Stimulated activated CD4-positive, alpha-beta T cell treated with anti-CD3 and anti-CD28 coated beads, TNF-alpha, amount 100 ng/mL, for 24 hours (primary cell): ENCODE measurements around the gene ATXN2.
"Not testable (repeated sequence)": the region's sequence is repeated elsewhere in the genome, so short reads cannot be mapped to it uniquely, and the experiment has no call there.

ENCODE experiments used
- DNase-seq, 3 experiments: peaks; one replicate each; pipeline ENCODE4 v3.0.0-alpha.2; 2020; ENCODE audit warnings: low read depth in 3 of 3

ATXN2 gene

DNA sequence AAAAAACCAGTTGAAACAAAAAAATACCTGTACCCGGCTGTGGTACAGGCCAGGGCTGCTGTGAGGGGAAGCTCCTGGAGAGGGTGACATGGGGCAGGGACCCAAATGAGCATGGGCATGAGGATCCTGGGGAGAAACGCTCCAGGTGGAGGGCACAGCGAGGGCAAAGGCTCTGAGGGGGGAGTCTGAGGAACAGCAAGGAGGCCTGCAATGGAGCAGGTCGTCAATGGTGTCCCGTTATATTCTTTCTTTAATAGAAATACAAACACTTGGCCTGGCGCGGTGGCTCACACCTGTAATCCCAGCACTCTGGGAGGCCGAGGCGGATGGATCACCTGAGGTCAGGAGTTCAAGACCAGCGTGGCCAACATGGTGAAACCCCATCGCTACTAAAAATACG is 1.9 kb upstream of the ATXN2 start:
- not testable (repeated sequence) for DNase-seq

DNA sequence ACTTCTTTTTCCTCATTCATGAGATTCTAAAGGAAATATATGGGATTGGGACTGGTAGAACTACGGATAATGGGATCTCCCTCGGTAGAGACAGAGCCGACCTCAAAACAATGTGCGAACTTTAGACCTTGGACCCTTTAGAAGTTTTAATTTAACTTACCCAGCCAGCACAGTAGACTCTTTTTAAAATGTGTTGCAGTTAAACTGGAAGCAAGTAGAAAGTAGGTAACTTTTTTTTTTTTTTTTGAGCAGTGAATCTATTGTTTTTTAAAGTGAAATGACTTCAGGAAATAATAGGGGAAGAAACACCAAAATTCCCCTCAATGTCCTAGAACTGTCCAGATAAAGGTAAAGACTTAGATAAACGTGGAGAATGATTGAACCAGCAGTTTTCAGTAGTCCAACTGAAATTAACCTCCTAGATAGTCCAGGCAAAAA is 1.1 kb upstream of the ATXN2 start:
- no peak for DNase-seq

DNA sequence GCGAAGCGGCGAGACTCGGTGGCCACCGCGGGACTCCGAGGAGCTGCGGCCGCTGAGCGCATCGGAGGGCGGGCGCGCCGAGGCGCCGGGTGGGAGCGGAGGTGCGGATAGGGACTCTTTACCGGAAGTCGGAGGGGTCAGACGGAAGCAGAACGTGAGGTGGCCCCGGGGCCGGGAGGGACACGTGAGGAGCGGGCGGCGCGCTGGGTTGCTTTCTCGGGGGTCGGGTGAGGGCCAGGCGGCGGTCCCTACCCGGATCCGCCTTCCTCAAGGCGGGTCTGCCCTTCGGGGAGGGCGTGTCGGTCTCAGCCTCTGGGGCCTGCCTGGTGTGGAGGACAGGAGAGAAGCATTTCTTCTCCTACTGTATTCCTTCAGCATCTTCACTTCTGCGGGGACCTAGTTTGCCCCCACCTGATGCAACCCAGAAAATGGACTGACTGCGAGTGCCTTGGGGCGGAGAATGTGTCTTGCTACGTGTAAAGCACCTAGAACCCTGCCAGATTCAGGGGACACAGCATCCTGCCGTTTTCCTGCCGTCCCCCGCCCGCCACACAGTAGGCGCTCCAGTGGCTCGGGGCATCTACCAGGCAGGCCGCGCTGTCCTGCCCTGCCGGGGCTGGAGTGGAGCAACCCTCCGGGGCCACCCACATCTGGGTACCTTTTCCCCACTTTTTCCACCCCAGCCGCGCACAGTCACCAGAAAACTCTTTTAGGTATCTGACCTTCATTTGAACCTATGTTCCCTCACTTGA is 514 bp upstream of the ATXN2 start:
- peak; percentile 79 to 86 (median 80) for DNase-seq

DNA sequence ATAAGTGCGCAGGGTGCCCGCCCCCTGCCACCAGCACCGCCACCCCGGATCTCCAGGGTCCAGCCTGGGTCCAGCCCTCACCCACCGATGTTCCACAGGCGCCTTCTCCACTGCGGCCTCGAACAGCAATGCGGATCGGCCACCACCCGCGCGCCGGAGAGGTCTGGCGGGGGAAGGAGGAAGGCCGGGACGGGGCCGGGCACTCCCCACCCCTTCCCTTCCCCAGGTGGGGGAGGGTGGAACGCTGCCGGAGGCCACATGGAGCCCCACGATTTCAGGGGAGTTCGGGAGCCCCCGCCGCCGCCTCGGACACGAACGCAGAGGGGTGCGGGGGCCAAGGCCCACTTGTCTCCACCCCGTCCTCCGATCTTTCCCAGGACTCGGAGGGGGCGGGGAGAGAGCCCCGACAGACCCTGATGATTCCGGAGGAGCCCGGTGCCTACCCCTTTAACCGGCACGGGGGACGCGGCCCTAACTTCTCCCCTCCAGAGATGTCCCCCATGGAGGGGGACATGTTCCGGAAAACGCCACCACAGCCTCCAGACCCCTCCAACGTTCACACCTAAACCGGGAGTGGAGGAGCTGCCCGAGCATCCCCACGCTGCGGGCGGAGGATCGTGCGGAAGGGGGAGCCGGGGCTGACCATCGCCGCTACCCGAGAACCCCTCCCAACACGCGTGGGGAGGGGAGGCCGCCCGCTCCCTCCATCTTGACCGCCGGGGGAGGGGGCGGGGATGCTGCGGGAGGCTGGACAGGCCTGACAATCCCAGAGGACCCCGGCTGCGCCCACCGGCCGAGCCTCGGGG is 1.1 kb downstream of the ATXN2 start:
- peak in 1 of 3 experiments; percentile 27 for DNase-seq

DNA sequence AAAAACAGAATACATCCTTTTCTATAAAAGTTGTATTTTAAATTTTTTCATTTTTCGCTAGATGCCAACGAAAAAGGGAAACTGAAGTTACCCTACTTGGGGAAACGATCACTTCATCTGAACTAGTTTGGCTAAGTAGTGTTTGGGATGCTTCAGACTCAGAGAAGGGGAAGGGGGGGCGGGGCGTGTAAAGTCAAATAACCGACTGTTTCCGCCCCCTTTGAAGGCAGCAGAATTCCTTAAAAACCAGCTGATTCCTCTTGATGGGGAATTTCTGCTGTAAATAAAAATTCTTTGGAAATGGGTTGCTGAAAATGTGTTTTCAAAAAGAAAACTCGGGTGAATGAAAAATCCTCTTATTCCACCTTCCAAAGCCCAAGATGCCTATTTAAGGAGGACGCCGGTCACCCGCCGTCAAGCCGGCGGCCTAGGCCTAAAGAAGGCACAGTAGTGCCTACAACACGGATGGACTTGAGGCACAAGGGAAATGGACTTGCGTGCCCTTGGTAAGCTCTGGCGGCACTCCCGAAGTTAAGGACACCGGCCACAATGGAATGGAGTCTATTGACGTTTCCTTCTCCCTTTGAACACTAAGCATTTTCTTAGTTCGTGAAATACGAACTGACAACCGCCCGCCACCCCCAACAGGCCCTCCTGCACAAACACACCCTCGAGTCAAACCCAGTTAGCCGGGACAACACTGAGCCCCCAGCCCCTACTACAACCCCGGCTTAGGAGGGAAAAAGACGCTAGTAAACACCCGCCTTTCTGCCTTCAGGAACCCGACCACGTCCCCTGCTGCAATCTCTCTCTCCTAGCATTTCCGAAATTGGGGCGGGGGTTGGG is 1.9 kb downstream of the ATXN2 start:
- peak in 1 of 3 experiments; percentile 18 for DNase-seq

DNA sequence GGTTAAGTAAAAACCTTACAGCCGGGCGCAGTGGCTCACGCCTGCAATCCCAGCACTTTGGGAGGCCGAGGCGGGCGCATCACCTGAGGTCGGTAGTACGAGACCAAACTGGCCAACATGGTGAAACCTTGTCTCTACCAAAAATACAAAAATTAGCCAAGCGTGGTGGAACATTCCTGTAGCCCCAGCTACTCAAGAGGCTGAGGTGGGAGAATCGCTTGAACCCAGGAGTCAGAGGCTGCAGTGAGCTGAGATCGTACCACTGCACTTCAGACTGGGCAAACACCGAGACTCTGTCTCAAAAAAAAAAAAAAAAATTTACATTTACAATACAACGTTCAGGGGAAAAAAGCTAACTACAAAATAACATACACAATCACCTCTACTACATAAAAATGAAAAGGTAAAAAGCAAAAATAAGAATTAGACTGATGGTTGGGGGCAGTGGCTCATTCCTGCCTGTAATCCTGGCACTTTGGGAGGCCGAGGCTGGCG is 3.7 kb downstream of the ATXN2 start:
- not testable (repeated sequence) for DNase-seq

DNA sequence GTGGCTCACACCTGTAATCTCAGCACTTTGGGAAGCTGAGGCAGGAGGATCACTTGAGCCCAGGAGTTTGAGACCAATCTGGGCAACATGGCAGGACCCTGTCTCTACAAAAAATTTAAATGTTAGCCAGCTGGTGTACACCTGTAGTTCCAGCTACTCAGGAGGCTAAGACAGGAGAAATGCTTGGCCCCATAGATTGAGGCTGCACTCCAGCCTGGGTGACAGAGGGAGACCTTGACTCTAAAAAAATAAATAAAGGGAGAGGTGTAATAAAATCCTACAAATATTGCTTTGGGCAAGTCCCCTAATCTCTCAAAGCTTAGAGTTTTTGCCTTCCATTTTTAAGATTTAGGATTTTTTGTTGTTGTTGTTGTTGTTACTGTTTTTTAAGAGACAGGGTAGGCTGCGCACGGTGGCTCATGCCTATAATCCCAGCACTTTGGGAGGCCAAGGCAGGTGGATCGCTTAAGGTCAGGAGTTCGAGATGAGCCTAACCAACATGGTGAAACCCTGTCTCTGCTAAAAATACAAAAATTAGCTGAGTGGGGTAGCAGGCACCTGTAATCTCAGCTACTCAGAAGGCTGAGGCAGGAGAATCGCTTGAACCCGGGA is 7.6 kb downstream of the ATXN2 start:
- not testable (repeated sequence) for DNase-seq

DNA sequence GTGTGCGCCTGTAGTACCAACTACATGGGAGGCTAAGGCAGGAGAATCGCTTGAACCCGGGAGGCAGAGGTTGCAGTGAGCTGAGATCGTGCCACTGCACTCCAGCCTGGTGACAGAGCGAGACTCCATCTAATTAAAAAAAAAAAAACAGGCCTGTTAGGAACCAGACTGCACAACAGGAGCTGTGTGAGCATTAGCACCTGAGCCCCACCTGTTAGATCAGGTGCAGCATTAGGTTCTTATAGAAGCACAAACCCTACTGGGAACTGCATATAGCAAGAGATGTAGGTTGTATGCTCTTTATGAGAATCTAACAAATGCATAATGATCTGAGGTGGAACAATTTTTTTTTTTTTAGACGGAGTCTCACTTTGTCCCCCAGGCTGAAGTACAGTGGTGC is 8.6 kb downstream of the ATXN2 start:
- DNase-seq = no peak

DNA sequence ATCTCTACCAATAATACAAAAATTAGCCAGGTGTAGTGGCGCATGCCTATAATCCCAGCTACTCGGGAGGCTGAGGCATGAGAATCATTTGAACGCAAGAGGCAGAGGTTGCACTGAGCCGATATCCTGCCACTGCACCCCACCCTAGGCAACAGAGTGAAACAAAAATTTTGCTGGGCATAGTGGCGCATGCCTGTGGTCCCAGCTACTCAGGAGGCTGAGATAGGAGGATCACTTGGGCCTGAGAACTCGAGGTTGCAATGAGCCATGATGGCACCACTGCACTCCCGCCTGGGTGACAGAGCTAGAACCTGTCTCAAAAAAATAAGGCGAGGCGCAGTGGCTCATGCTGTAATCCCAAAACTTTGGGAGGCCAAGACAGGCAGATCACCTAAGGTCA is 9.5 kb downstream of the ATXN2 start:
- no peak for DNase-seq

DNA sequence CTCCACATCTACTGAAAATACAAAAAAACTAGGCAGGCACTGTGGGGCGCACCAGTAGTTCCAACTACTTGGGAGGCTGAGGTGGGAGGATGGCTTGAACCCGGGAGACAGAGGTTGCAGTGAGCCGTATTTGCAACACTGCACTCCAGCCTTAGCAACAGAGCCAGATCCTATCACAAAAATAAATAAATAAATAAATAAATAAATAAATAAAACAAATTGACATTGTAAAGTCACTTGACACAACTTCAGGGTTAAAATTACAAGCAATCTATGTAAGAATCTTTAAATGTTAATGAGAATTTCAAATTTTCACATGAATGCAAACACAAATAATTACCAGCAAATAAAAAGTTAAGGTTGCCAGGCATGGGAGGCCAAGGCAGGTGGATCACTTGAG is 11.1 kb downstream of the ATXN2 start:
- no peak for DNase-seq

DNA sequence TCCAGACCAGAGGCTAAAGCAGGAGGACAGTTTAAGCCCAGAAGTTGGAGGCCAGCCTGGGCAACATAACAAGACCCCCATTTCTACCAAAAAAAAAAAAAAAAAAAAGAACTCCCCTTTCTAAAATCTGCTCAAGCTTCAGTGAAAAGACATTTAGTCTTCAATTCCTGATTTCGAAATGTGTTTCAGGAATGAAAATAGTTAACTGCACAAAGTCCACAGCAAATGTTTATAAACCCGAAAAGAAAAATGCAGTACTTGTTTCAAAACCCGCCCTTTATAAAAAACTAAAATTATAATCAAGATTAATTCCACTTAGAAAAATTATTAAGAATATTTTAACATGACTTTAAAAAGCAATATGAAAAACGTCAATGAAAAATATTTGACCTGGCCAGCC is 12.1 kb downstream of the ATXN2 start:
- no peak for DNase-seq

DNA sequence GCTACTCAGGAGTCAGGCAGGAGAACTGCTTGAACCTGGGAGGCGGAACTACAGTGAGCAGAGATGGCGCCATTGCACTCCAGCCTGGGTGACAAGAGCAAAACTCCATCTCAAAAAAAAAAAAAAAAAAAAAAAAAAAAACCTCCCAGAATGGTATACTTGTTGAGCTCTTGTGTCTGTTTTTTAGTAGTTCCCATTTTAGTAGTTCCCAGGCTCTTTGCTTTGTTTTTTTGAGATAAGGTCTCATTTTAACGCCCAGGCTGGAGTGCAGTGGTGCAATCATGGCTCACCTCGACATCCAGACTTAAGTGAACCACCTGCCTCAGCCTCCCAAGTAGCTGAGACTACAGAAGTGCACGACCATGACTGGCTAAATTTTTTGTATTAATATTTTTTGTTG is 13.4 kb downstream of the ATXN2 start:
- no peak for DNase-seq

DNA sequence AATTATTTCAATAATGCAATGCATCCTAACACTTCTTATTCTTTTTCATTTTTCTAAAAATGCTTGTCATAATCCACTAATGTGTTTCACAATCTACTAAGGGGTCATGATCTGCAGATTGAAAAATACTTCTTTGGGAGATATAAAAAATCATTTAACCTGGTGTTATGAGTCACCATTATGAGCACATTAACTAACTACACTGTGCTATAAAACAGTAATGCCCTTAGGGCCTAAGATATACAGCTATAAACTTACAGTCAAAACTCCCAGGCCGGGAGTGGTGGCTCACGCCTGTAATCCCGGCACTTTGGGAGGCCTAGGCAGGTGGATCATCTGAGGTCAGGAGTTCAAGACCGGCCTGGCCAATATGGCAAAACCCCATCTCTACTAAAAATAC is 14.2 kb downstream of the ATXN2 start:
- no peak for DNase-seq

DNA sequence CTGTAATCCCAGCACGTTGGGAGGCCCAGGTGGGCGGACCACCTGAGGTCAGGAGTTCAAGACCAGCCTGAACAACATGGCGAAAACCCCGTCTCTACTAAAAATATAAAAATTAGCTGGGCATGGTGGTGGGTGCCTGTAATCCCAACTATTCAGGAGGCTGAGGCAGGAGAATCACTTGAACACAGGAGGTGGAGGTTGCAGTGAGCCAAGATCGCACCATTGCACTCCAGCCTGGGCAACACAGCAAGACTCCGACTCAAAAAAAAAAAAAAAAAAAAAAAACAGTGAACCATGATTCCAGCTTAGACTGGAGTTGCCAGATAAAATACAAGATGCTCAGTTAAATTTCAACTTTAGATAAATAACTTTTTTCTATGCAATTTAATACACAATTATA is 15.6 kb downstream of the ATXN2 start:
- DNase-seq = not testable (repeated sequence)

DNA sequence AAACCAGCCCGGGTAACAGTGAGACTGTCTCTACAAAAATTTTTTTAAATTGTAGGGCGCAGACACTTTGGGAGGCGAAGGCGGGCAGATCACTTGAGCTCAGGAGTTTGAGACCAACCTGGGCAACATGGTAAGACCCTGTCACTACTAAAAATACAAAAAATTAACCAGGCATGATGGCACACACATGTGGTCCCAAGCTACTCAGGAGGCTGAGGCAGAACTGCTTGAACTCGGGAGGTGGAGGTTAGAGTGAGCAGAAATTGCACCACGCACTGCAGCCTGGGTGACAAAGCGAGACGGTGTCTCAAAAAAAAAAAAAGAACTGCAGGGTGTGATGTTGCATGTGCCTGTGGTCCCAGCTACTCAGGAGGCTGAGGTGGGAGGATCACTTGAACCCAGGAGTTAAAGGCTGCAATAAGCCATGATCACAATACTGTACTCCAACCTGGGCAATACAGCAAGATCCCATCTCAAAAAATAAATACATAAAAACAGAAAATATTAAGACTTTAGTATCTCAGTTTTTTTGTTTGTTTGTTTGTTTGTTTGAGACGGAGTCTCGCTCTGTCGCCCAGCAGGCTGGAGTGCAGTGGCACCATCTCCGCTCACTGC is 16.9 kb downstream of the ATXN2 start:
- no peak for DNase-seq

DNA sequence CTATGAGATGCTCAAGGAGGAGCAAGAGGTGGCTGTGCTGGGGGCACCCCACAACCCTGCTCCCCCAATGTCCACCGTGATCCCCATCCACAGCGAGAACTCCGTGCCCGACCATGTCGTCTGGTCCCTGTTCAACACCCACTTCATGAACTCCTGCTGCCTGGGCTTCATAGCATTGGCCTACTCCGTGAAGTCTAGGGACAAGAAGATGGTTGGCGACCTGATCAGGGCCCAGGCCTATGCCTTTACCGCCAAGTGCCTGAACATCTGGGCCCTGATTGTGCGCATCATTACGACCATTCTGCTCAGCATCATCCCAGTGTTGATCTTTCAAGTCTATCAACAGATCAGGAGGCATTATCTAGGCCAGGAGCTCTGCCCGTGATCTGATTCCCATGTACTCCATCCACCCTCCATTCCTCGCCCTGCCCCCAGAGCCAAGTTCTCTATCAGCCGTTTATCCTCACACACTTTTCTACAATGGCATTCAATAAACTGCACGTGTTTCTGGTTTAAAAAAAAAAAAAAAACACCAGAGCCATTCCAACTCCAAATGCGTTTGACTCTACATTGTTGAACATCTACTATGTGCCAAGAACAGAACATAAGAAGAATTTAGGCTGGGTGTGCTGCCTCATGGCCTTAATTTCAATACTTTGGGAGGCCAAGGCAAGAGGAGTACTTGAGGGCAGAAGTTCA is 17.5 kb downstream of the ATXN2 start:
- DNase-seq = no peak

DNA sequence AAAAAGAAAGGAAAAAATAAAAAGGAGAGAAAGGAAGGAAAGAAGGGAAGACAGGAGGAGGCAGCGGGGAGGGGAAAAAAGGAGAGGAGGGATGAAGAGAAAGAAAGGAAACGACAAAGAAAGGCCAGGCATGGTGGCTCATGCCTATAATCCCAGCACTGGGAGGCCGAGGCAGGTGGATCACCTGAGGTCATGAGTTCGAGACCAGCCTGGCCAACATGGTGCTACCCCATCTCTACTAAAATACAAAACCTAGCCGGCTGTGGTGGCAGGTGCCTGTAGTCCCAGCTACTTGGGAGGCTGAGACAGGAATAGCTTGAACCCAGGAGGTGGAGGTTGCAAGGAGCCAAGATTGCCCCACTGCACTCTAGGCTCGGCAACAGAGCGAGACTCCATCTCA is 18.4 kb downstream of the ATXN2 start:
- no peak for DNase-seq

DNA sequence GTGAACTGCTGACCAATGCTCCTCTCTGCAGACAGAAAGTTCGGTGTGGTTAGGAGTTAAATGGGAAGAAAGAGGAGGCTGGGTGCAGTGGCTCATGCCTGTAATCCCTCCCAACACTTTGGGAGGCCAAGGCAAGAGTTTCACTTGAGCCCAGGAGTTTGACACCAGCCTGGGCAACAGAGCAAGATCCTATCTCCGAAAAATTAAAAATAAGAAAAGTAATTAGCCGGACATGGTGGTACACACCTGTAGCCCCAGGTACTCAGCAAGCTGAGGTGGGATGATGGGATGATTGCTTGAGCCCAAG is 19.0 kb downstream of the ATXN2 start:
- no peak for DNase-seq

DNA sequence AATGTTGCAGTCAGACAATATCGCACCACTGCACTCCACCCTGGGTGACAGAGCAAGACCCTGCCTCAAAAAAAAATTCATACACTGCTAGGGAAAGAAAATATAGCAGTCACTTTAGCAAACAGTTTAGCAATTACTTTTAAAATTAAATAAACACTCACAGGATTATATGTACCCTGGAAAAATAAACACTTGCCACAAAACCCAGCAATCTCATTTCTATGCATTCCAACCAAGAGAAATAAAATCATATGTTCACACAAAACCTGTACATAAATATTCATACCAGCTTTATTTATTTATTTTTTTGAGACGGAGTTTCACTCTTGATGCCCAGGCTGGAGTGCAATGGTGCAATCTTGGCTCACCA is 20.2 kb downstream of the ATXN2 start:
- DNase-seq = no peak

DNA sequence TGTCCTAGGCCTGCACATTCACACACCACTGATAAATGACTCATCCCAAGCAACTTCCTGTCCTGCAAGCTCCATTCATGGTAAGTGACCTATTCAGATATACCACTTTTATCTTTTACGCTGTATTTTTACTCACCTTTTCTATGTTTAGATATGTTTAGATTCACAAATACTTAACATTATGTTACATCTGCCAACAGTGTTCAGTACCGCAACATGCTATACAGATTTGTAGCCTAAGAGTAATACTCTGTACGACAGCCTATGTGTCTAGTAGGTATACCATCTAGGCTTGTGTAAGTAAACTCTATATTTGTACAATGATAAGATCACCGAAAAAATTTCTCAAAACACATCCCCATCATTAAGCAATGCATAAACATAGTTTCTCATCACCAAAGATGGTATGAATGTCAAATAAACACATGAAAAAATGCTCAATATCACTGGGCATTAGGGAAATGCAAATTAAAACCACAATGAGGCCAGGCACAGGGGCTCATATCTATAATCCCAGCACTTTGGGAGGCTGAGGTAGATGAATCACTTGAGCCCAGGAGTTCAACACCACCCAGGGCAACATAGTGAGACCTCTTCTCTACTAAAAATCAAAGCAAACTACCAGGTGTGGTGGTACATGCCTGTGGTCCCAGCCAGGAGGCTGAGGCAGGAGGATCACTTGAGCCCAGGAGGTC is 20.7 kb downstream of the ATXN2 start:
- no peak for DNase-seq
